ENCODE data around the gene TDRD5.
A peak's percentile ranks its signal among the peaks of the same experiment; 100 is the strongest.

The TDRD5 gene

GRCh38 chr1:179702946-179703539 lies 111.4 kb downstream of the TDRD5 start:
- Histone ChIP-seq H3F3A (ENCODE audit: control insufficient read depth, insufficient read depth) (no peaks in the 10 kb centered on the region), H3K79me2 (ENCODE audit: control insufficient read depth, low read length) (no peaks in the 10 kb centered on the region), H3K27ac (ENCODE audit: low read depth, low read length) (no peak overlapping the region)

GRCh38 chr1:179706339-179706941 lies 114.8 kb downstream of the TDRD5 start:
- Histone ChIP-seq H3K27ac (ENCODE audit: low read depth, low read length) (no peak overlapping the region), H3K27me3 (ENCODE audit: control insufficient read depth, low read length) (0 out of 2 replicates have a peak, but pooled peaks cover 3% of the 10 kb centered on the region), H3K9me3 (ENCODE audit: control insufficient read depth, insufficient read depth, low read length) (no peaks in the 10 kb centered on the region), H3K36me3 (ENCODE audit: control insufficient read depth, low read length) (no peaks in the 10 kb centered on the region), H3K9me2 (replicated peaks; ENCODE audit: control insufficient read depth, low read length) (no peaks in the 10 kb centered on the region), H3K4me3 (ENCODE audit: low read length) (no peak overlapping the region), H3K4me1 (ENCODE audit: control insufficient read depth, low read length) (no peaks in the 10 kb centered on the region), H3K79me2 (ENCODE audit: control insufficient read depth, low read length) (no peaks in the 10 kb centered on the region), H4K20me1 (ENCODE audit: control insufficient read depth, insufficient read depth, low read depth, low read length) (no peaks in the 10 kb centered on the region), H3F3A (ENCODE audit: control insufficient read depth, insufficient read depth) (no peaks in the 10 kb centered on the region), H3K4me2 (ENCODE audit: low read length) (no peak overlapping the region)
- TF ChIP-seq EZH2phosphoT487 (IDR thresholded peaks at IDR 0.05; ENCODE audit: borderline replicate concordance, low read length) = no peak
- TF ChIP-seq, protein P1, sequence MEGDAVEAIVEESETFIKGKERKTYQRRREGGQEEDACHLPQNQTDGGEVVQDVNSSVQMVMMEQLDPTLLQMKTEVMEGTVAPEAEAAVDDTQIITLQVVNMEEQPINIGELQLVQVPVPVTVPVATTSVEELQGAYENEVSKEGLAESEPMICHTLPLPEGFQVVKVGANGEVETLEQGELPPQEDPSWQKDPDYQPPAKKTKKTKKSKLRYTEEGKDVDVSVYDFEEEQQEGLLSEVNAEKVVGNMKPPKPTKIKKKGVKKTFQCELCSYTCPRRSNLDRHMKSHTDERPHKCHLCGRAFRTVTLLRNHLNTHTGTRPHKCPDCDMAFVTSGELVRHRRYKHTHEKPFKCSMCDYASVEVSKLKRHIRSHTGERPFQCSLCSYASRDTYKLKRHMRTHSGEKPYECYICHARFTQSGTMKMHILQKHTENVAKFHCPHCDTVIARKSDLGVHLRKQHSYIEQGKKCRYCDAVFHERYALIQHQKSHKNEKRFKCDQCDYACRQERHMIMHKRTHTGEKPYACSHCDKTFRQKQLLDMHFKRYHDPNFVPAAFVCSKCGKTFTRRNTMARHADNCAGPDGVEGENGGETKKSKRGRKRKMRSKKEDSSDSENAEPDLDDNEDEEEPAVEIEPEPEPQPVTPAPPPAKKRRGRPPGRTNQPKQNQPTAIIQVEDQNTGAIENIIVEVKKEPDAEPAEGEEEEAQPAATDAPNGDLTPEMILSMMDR (IDR thresholded peaks at IDR 0.05; ENCODE audit: low read depth, low read length, poor library complexity, severe bottlenecking) = peak; percentile 82

More at GRCh38 chr1:179702946-179703539, 111.4 kb downstream of the TDRD5 start:
- H3K4me1 ChIP-seq (ENCODE audit: control insufficient read depth, low read length) = no peaks in the 10 kb centered on the region
- H4K20me1 ChIP-seq (ENCODE audit: control insufficient read depth, insufficient read depth, low read depth, low read length) = no peaks in the 10 kb centered on the region
- 0 out of 2 replicates have a peak, but pooled peaks cover 3% of the 10 kb centered on the region for H3K27me3 ChIP-seq (ENCODE audit: control insufficient read depth, low read length)
- no peak overlapping the region for H3K4me2 ChIP-seq (ENCODE audit: low read length)
- H3K36me3 ChIP-seq (ENCODE audit: control insufficient read depth, low read length) = no peaks in the 10 kb centered on the region
- no peak for TF ChIP-seq EZH2phosphoT487 (IDR thresholded peaks at IDR 0.05; ENCODE audit: borderline replicate concordance, low read length)
- TF ChIP-seq, protein P1 (IDR thresholded peaks at IDR 0.05; ENCODE audit: low read depth, low read length, poor library complexity, severe bottlenecking) = no peak
- no peak overlapping the region for H3K4me3 ChIP-seq (ENCODE audit: low read length)
- no peaks in the 10 kb centered on the region for H3K9me2 ChIP-seq (replicated peaks; ENCODE audit: control insufficient read depth, low read length)
- no peaks in the 10 kb centered on the region for H3K9me3 ChIP-seq (ENCODE audit: control insufficient read depth, insufficient read depth, low read length)

DNA sequence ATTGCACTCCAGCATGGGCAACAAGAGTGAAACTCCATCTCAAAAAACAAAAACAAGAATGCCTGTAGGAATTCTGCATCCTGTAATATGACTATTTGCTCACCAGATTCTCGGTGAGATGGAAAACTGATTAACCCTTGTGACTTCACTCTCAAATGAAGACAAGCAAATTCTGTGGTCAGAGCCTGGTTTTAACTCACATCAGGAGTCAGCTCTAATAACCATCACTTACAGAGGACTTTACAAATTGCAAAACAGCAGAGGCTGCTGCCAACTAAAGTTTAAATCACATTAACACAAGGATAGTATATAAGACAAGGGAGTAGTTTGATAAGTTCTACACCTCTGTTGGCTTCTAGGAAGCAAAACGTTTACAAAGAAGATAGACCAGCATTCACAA lies 115.8 kb downstream of the TDRD5 start:
- no peaks in the 10 kb centered on the region for H4K20me1 ChIP-seq (ENCODE audit: control insufficient read depth, insufficient read depth, low read depth, low read length)
- H3F3A ChIP-seq (ENCODE audit: control insufficient read depth, insufficient read depth) = no peaks in the 10 kb centered on the region
- H3K9me3 ChIP-seq (ENCODE audit: control insufficient read depth, insufficient read depth, low read length) = no peaks in the 10 kb centered on the region
- H3K36me3 ChIP-seq (ENCODE audit: control insufficient read depth, low read length) = no peaks in the 10 kb centered on the region
- H3K4me3 ChIP-seq (ENCODE audit: low read length) = no peak overlapping the region
- H3K4me2 ChIP-seq (ENCODE audit: low read length) = no peak overlapping the region
- H3K27me3 ChIP-seq (ENCODE audit: control insufficient read depth, low read length) = 0 out of 2 replicates have a peak, but pooled peaks cover 5% of the 10 kb centered on the region
- no peak for TF ChIP-seq EZH2phosphoT487 (IDR thresholded peaks at IDR 0.05; ENCODE audit: borderline replicate concordance, low read length)
- TF ChIP-seq, protein P1 (IDR thresholded peaks at IDR 0.05; ENCODE audit: low read depth, low read length, poor library complexity, severe bottlenecking) = no peak
- H3K79me2 ChIP-seq (ENCODE audit: control insufficient read depth, low read length) = no peaks in the 10 kb centered on the region
- no peak overlapping the region for H3K27ac ChIP-seq (ENCODE audit: low read depth, low read length)
- no peaks in the 10 kb centered on the region for H3K9me2 ChIP-seq (replicated peaks; ENCODE audit: control insufficient read depth, low read length)
- H3K4me1 ChIP-seq (ENCODE audit: control insufficient read depth, low read length) = no peaks in the 10 kb centered on the region
